Fibroblast of lung (primary cell): ENCODE results near the gene TMEM37. TPM values are rescaled to one million over a fixed set of nuclear protein-coding genes. Genes with fewer than 3 reads are reported as not detected.

Source experiments
- DNase-seq, 2 donors: peaks; one replicate each; pipeline versions ENCODE4 v3.0.0 to v3.0.0-alpha.2; 2010; ENCODE audit warnings: low read depth in 2 of 2
- H2AFZ ChIP-seq: 2 replicates; pipeline ENCODE4 v1.5.1; 2012; ENCODE audit warnings: low read length, control low read depth, inconsistent platforms
- H3K27ac ChIP-seq: 2 replicates; pipeline ENCODE4 v1.5.1; 2011; ENCODE audit warnings: low read length, control low read depth; ENCODE audit not compliant: insufficient read depth
- H3K27me3 ChIP-seq: 2 replicates; pipeline ENCODE4 v1.5.1; 2011; ENCODE audit warnings: mild to moderate bottlenecking, low read length; ENCODE audit not compliant: control insufficient read depth, insufficient read depth
- H3K36me3 ChIP-seq: 2 replicates; pipeline ENCODE4 v1.5.1; 2011; ENCODE audit warnings: low read length; ENCODE audit not compliant: control insufficient read depth, insufficient read depth
- H3K4me1 ChIP-seq: 2 replicates; pipeline ENCODE4 v1.5.1; 2011; ENCODE audit warnings: low read length; ENCODE audit not compliant: control insufficient read depth, insufficient read depth; ENCODE audit errors: extremely low read depth
- H3K4me2 ChIP-seq: 2 replicates; pipeline ENCODE4 v1.5.1; 2011; ENCODE audit warnings: low read length, control low read depth; ENCODE audit not compliant: insufficient read depth; ENCODE audit errors: extremely low read depth
- H3K4me3 ChIP-seq, 4 experiments: fragments of 200-600 bp in 1 of 4; sonication (generic) in 1 of 4; replicated peaks in 1 of 4; 2 replicates each; pipeline ENCODE4 v1.5.1; 2011 to 2016; ENCODE audit warnings: low read length in 4 of 4, low read depth in 3 of 4, mild to moderate bottlenecking in 3 of 4, control low read depth in 2 of 4, inconsistent platforms in 1 of 4, mixed read lengths in 1 of 4; ENCODE audit not compliant: insufficient read depth in 1 of 4; ENCODE audit errors: control extremely low read depth in 1 of 4
- H3K79me2 ChIP-seq: 2 replicates; pipeline ENCODE4 v1.5.1; 2012; ENCODE audit warnings: mild to moderate bottlenecking, low read length, inconsistent platforms; ENCODE audit not compliant: control insufficient read depth, insufficient read depth
- H3K9ac ChIP-seq: 2 replicates; pipeline ENCODE4 v1.5.1; 2011; ENCODE audit warnings: mild to moderate bottlenecking, low read length, control low read depth; ENCODE audit not compliant: insufficient read depth
- H3K9me3 ChIP-seq: 2 replicates; pipeline ENCODE4 v1.5.1; 2012; ENCODE audit warnings: low read depth, low read length; ENCODE audit not compliant: control insufficient read depth, insufficient read depth
- H4K20me1 ChIP-seq: 2 replicates; pipeline ENCODE4 v1.5.1; 2011; ENCODE audit warnings: low read length; ENCODE audit not compliant: control insufficient read depth, insufficient read depth; ENCODE audit errors: extremely low read depth
- CTCF ChIP-seq, 2 donors: IDR thresholded peaks in 1 of 2; conservative IDR thresholded peaks in 1 of 2; 1 replicate in 1 of 2; 2 replicates in 1 of 2; pipeline ENCODE4 v1.5.1; 2011 to 2012; ENCODE audit warnings: low read length in 2 of 2, control low read depth in 1 of 2, inconsistent platforms in 1 of 2, low read depth in 1 of 2, mild to moderate bottlenecking in 1 of 2
- EZH2 ChIP-seq: IDR thresholded peaks from 2 replicates; pipeline ENCODE4 v1.5.1; 2012; ENCODE audit warnings: low read length, control low read depth, mild to moderate bottlenecking; ENCODE audit errors: missing control alignments
- polyA plus RNA-seq, 2 donors: library from polyadenylated mRNA; depleted of rRNA in 1 of 2; stranded (reverse) in 1 of 2; unstranded in 1 of 2; fragments of >200 nt; gene quantifications; 2 replicates each; pipeline ENCODE4 v1.2.1, GENCODE V29; 2011 to 2012; ENCODE audit warnings: missing spikeins in 1 of 2
- total RNA-seq: library from RNA; depleted of rRNA; stranded (reverse); fragments of >200 nt; gene quantifications from 2 replicates; pipeline ENCODE4 v1.2.1, GENCODE V29; 2014

The TMEM37 gene
- total and polyA plus RNA-seq, 2 donors (not counting 1 experiment from before 2014, with no cell fraction given): 0.50 to 0.99 TPM

- no peaks in the 10 kb centered on the region for H3K79me2 ChIP-seq
- no peaks in the 10 kb centered on the region for H4K20me1 ChIP-seq
- no peaks in the 10 kb centered on the region for H3K4me1 ChIP-seq
- no peak for TF ChIP-seq EZH2
- no peak for TF ChIP-seq CTCF (conservative IDR thresholded peaks at IDR 0.05 in 1 of 2, IDR thresholded peaks at IDR 0.05 in 1 of 2; ENCODE audit: low read depth in 1 of 2, low read length in 2 of 2)
- no peaks in the 10 kb centered on the region for H3K9me3 ChIP-seq
- no peak overlapping the region for H3K27ac ChIP-seq
- no peaks in the 10 kb centered on the region for H3K27me3 ChIP-seq
- H3K36me3 ChIP-seq: no peaks in the 10 kb centered on the region
- no peak overlapping the region for H3K4me3 ChIP-seq
- DNase-seq: no peak
- no peak overlapping the region for H3K9ac ChIP-seq
- no peak overlapping the region for H2AFZ ChIP-seq
- H3K4me2 ChIP-seq: no peak overlapping the region
Measured at GRCh38 chr2:119461811-119462210, 30.2 kb downstream of the TMEM37 start.

GRCh38 chr2:119462574-119462973 lies 30.9 kb downstream of the TMEM37 start:
- H3K4me2 ChIP-seq: no peak overlapping the region
- H3K36me3 ChIP-seq: no peaks in the 10 kb centered on the region
- TF ChIP-seq EZH2 (no peak), CTCF (conservative IDR thresholded peaks at IDR 0.05 in 1 of 2, IDR thresholded peaks at IDR 0.05 in 1 of 2; ENCODE audit: low read depth in 1 of 2, low read length in 2 of 2) (no peak)
- H3K9ac ChIP-seq: no peak overlapping the region
- H3K4me1 ChIP-seq: no peaks in the 10 kb centered on the region
- no peaks in the 10 kb centered on the region for H4K20me1 ChIP-seq
- no peak overlapping the region for H2AFZ ChIP-seq
- H3K79me2 ChIP-seq: no peaks in the 10 kb centered on the region
- no peak overlapping the region for H3K27ac ChIP-seq
- H3K9me3 ChIP-seq: no peaks in the 10 kb centered on the region
- no peak overlapping the region for H3K4me3 ChIP-seq
- no peak for DNase-seq
- no peaks in the 10 kb centered on the region for H3K27me3 ChIP-seq

GRCh38 chr2:119463136-119463535 lies 31.5 kb downstream of the TMEM37 start:
- H3K9me3 ChIP-seq: no peaks in the 10 kb centered on the region
- DNase-seq: peak in 1 of 2 donors; percentile 8
- H4K20me1 ChIP-seq: no peaks in the 10 kb centered on the region
- H3K27ac ChIP-seq: no peak overlapping the region
- H3K9ac ChIP-seq: no peak overlapping the region
- H3K79me2 ChIP-seq: no peaks in the 10 kb centered on the region
- no peaks in the 10 kb centered on the region for H3K27me3 ChIP-seq
- H3K4me1 ChIP-seq: no peaks in the 10 kb centered on the region
- H2AFZ ChIP-seq: no peak overlapping the region
- TF ChIP-seq EZH2 (no peak), CTCF (conservative IDR thresholded peaks at IDR 0.05 in 1 of 2, IDR thresholded peaks at IDR 0.05 in 1 of 2; ENCODE audit: low read depth in 1 of 2, low read length in 2 of 2) (no peak)
- H3K36me3 ChIP-seq: no peaks in the 10 kb centered on the region
- H3K4me3 ChIP-seq: no peak overlapping the region
- H3K4me2 ChIP-seq: no peak overlapping the region
